IMR-90 (cell line): ENCODE data around the gene ARTN. TPM values are rescaled to one million over a fixed set of nuclear protein-coding genes. Genes with fewer than 3 reads are reported as not detected.

Source experiments
- ATAC-seq: fragments of 200-7000 bp; cut with Tn5 transposase; 2 replicates; pipeline ENCODE4 v1.9.1; 2020; ENCODE audit warnings: low read depth, mild to moderate bottlenecking, moderate library complexity
- BruUV-seq: library from RNA; stranded (reverse); fragments of 400-500 nt; replicated peaks from 2 replicates; lab custom pipeline; 2021; lab: Mats Ljungman, UMichigan
- CTCF ChIA-PET: fragments of 300-600 bp; formaldehyde crosslinking; extraction: SDS; loops from one replicate; lab custom pipeline; 2021; ENCODE audit warnings: antibody characterized with exemption; lab: Yijun Ruan, JAX
- POLR2A ChIA-PET: fragments of 300-600 bp; sonication (Branson Sonifier 250); formaldehyde crosslinking; loops from one replicate; lab custom pipeline; 2022; ENCODE audit warnings: antibody characterized with exemption; ENCODE audit not compliant: unreplicated experiment; lab: Charles Lee
- DNase-seq: peaks from one replicate; pipeline ENCODE4 v3.0.0; 2013
- H2AFZ ChIP-seq: replicated peaks from 2 replicates; pipeline ENCODE3; 2013; ENCODE audit warnings: low read length, mild to moderate bottlenecking; ENCODE audit not compliant: poor library complexity
- H2AK5ac ChIP-seq: 2 replicates; pipeline ENCODE4 v1.6.1; 2013; ENCODE audit warnings: low read depth, low read length, inconsistent platforms
- H2AK9ac ChIP-seq: replicated peaks from 2 replicates; pipeline ENCODE3; 2013; ENCODE audit warnings: mild to moderate bottlenecking, low read depth, low read length, moderate library complexity; ENCODE audit not compliant: poor library complexity
- H2BK120ac ChIP-seq: 2 replicates; pipeline ENCODE4 v1.6.1; 2013; ENCODE audit warnings: low read depth, low read length, inconsistent platforms
- H2BK15ac ChIP-seq: 3 replicates; pipeline ENCODE4 v1.6.1; 2013; ENCODE audit warnings: low read depth, low read length, inconsistent platforms
- H2BK20ac ChIP-seq: 2 replicates; pipeline ENCODE4 v1.6.1; 2013; ENCODE audit warnings: low read depth, mild to moderate bottlenecking, inconsistent platforms, low read length, moderate library complexity
- H2BK5ac ChIP-seq: 2 replicates; pipeline ENCODE4 v1.6.1; 2013; ENCODE audit warnings: mild to moderate bottlenecking, low read depth, low read length, inconsistent platforms; ENCODE audit not compliant: poor library complexity, severe bottlenecking
- H3K14ac ChIP-seq: replicated peaks from 2 replicates; pipeline ENCODE4 v1.6.1; 2013; ENCODE audit warnings: low read depth, low read length, inconsistent platforms
- H3K18ac ChIP-seq: 2 replicates; pipeline ENCODE4 v1.6.1; 2013; ENCODE audit warnings: low read depth, low read length, control low read depth
- H3K23ac ChIP-seq: 2 replicates; pipeline ENCODE4 v1.6.1; 2013; ENCODE audit warnings: low read depth, low read length, inconsistent platforms
- H3K27ac ChIP-seq: 2 replicates; pipeline ENCODE4 v1.5.1; 2013; ENCODE audit warnings: mild to moderate bottlenecking, control low read depth, low read length; ENCODE audit not compliant: insufficient read depth
- H3K27me3 ChIP-seq: 2 replicates; pipeline ENCODE4 v1.6.1; 2013; ENCODE audit warnings: low read length; ENCODE audit not compliant: control insufficient read depth, insufficient read depth
- H3K36me3 ChIP-seq: 2 replicates; pipeline ENCODE4 v1.6.1; 2013; ENCODE audit warnings: low read length, mixed read lengths; ENCODE audit not compliant: control insufficient read depth, insufficient read depth
- H3K4ac ChIP-seq: 2 replicates; pipeline ENCODE4 v1.6.1; 2013; ENCODE audit warnings: low read depth, low read length, inconsistent platforms
- H3K4me1 ChIP-seq: 2 replicates; pipeline ENCODE4 v1.6.1; 2013; ENCODE audit warnings: low read length, mixed read lengths; ENCODE audit not compliant: control insufficient read depth, insufficient read depth
- H3K4me2 ChIP-seq: 2 replicates; pipeline ENCODE4 v1.6.1; 2013; ENCODE audit warnings: low read depth, mild to moderate bottlenecking, control low read depth, low read length, moderate library complexity
- H3K4me3 ChIP-seq: 2 replicates; pipeline ENCODE4 v1.5.1; 2013; ENCODE audit warnings: low read depth, mild to moderate bottlenecking, control low read depth, low read length, moderate library complexity; ENCODE audit not compliant: insufficient read depth
- H3K56ac ChIP-seq: 2 replicates; pipeline ENCODE4 v1.6.1; 2013; ENCODE audit warnings: low read length, inconsistent platforms; ENCODE audit not compliant: insufficient read depth; ENCODE audit errors: extremely low read depth
- H3K79me1 ChIP-seq, 2 experiments: 2 replicates each; pipeline ENCODE4 v1.6.1; 2013; ENCODE audit warnings: low read length in 2 of 2, inconsistent platforms in 1 of 2, low read depth in 1 of 2
- H3K9ac ChIP-seq: 2 replicates; pipeline ENCODE4 v1.6.1; 2013; ENCODE audit warnings: low read depth, low read length, control low read depth
- H3K9me1 ChIP-seq: 2 replicates; pipeline ENCODE4 v1.6.1; 2013; ENCODE audit warnings: low read length, inconsistent platforms; ENCODE audit not compliant: insufficient read depth
- H3K9me3 ChIP-seq: 2 replicates; pipeline ENCODE4 v1.6.1; 2013; ENCODE audit warnings: low read length; ENCODE audit not compliant: control insufficient read depth, insufficient read depth
- H4K20me1 ChIP-seq: 2 replicates; pipeline ENCODE4 v1.6.1; 2013; ENCODE audit warnings: low read length, inconsistent platforms; ENCODE audit not compliant: insufficient read depth
- H4K5ac ChIP-seq: 2 replicates; pipeline ENCODE4 v1.6.1; 2013; ENCODE audit warnings: mild to moderate bottlenecking, low read depth, low read length, control low read depth
- H4K8ac ChIP-seq, 2 experiments: 2 replicates each; pipeline ENCODE4 v1.6.1; 2013; ENCODE audit warnings: low read depth in 2 of 2, low read length in 2 of 2, control low read depth in 1 of 2, inconsistent platforms in 1 of 2
- H4K91ac ChIP-seq: 2 replicates; pipeline ENCODE4 v1.6.1; 2013; ENCODE audit warnings: low read depth, low read length, inconsistent platforms; ENCODE audit not compliant: insufficient read depth
- BHLHE40 ChIP-seq: fragments of 150-350 bp; IDR thresholded peaks from 2 replicates; pipeline ENCODE4 v1.6.1; 2016; ENCODE audit warnings: mild to moderate bottlenecking, low read depth, low read length
- CEBPB ChIP-seq: IDR thresholded peaks from 2 replicates; pipeline ENCODE4 v1.6.1; 2012; ENCODE audit warnings: low read depth, low read length, improper control_type of control experiment
- CHD1 ChIP-seq: IDR thresholded peaks from 2 replicates; pipeline ENCODE4 v1.6.1; 2012; ENCODE audit warnings: low read depth, low read length, improper control_type of control experiment
- CTCF ChIP-seq: conservative IDR thresholded peaks from 2 replicates; pipeline ENCODE4 v1.5.1; 2012; ENCODE audit warnings: mild to moderate bottlenecking, low read depth, low read length, improper control_type of control experiment
- ELK1 ChIP-seq: fragments of 150-350 bp; IDR thresholded peaks from 2 replicates; pipeline ENCODE4 v1.6.1; 2016; ENCODE audit warnings: low read depth, mild to moderate bottlenecking, low read length, moderate library complexity, borderline replicate concordance
- FOS ChIP-seq: fragments of 150-350 bp; IDR thresholded peaks from 2 replicates; pipeline ENCODE4 v1.6.1; 2016; ENCODE audit warnings: low read depth, low read length
- MAFK ChIP-seq: IDR thresholded peaks from 2 replicates; pipeline ENCODE4 v1.6.1; 2012; ENCODE audit warnings: low read depth, low read length, improper control_type of control experiment
- MAZ ChIP-seq: IDR thresholded peaks from 2 replicates; pipeline ENCODE4 v1.6.1; 2012; ENCODE audit warnings: low read depth, mild to moderate bottlenecking, low read length, improper control_type of control experiment, moderate library complexity, borderline replicate concordance
- MXI1 ChIP-seq: IDR thresholded peaks from 2 replicates; pipeline ENCODE4 v1.6.1; 2012; ENCODE audit warnings: low read depth, mild to moderate bottlenecking, low read length, moderate library complexity, borderline replicate concordance
- NFE2L2 ChIP-seq: fragments of 150-350 bp; IDR thresholded peaks from 2 replicates; pipeline ENCODE4 v1.6.1; 2016; ENCODE audit warnings: low read depth, mild to moderate bottlenecking, low read length
- POLR2A ChIP-seq: IDR thresholded peaks from 2 replicates; pipeline ENCODE4 v1.6.1; 2012; ENCODE audit warnings: mild to moderate bottlenecking, low read depth, low read length
- RAD21 ChIP-seq: IDR thresholded peaks from 2 replicates; pipeline ENCODE4 v1.6.1; 2012; ENCODE audit warnings: low read length, improper control_type of control experiment
- RCOR1 ChIP-seq: IDR thresholded peaks from 2 replicates; pipeline ENCODE4 v1.6.1; 2012; ENCODE audit warnings: mild to moderate bottlenecking, low read length, improper control_type of control experiment; ENCODE audit not compliant: insufficient replicate concordance
- RFX5 ChIP-seq: IDR thresholded peaks from 2 replicates; pipeline ENCODE4 v1.8.0; 2012; ENCODE audit warnings: low read depth, mild to moderate bottlenecking, low read length, moderate library complexity
- SMC3 ChIP-seq: fragments of 150-350 bp; IDR thresholded peaks from 2 replicates; pipeline ENCODE4 v1.6.1; 2016; ENCODE audit warnings: low read depth, mild to moderate bottlenecking, antibody characterized with exemption, low read length, moderate library complexity
- USF2 ChIP-seq: fragments of 150-350 bp; IDR thresholded peaks from 2 replicates; pipeline ENCODE4 v1.6.1; 2017; ENCODE audit warnings: mild to moderate bottlenecking, antibody characterized with exemption, low read length, low read depth
- WGBS, 2 experiments: methylation state at CpG; one replicate each; pipeline versions ENCODE4 v1.1.5 to v1.1.7; 2013; ENCODE audit warnings: missing lambda C conversion rate in 2 of 2; ENCODE audit not compliant: insufficient read length in 1 of 2; ENCODE audit errors: extremely low coverage in 2 of 2; 5-methylcytosine and 5-hydroxymethylcytosine counted together
- dilution Hi-C: fragments of 300-500 bp; cut with HindIII; formaldehyde crosslinking; loops from one replicate; pipeline ENCODE4 v1.14.3; 2018; ENCODE audit warnings: low sequenced_read_pairs; ENCODE audit not compliant: unreplicated experiment
- in situ Hi-C: fragments of 300-500 bp; cut with MboI; formaldehyde crosslinking; loops from 3 replicates; pipeline ENCODE4 v1.14.3; 2019; ENCODE audit warnings: low sequenced_read_pairs, inconsistent platforms, mixed read lengths
- intact Hi-C: fragments of 100-400 bp; cut with micrococcal nuclease; formaldehyde crosslinking; loops from 2 replicates; pipeline ENCODE4 v1.10.0; 2022
- polyA plus RNA-seq, 3 experiments: library from polyadenylated mRNA; depleted of rRNA; stranded (reverse); fragments of >200 nt; gene quantifications; 2 replicates each; pipeline ENCODE4 v1.2.3, GENCODE V29; 2012; ENCODE audit warnings: low replicate concordance in 1 of 3
- total RNA-seq: library from RNA; depleted of rRNA; stranded (reverse); fragments of >200 nt; gene quantifications from 2 replicates; pipeline ENCODE4 v1.2.3, GENCODE V29; 2012

Gene ARTN
- total and polyA plus RNA-seq, 2 of the 4 experiments (the other 2 are of a cell fraction): 0.29 TPM; not detected in 1

GRCh38 chr1:43952731-43953346 lies 19.2 kb downstream of the ARTN start:
- H3K79me1 ChIP-seq: peaks cover 29 to 43% of the 10 kb centered on the region in 2 experiments
- peaks cover 14% of the 10 kb centered on the region for H3K36me3 ChIP-seq
- H3K23ac ChIP-seq: no peak overlapping the region
- no TSS peak for BruUV-seq
- H2AK9ac ChIP-seq: no peak overlapping the region
- no peak overlapping the region for H2AFZ ChIP-seq
- H2BK15ac ChIP-seq: no peak overlapping the region
- no peak overlapping the region for H4K5ac ChIP-seq
- H3K4ac ChIP-seq: no peak overlapping the region
- POLR2A ChIA-PET: no interaction called here
- no peak for DNase-seq
- H3K9ac ChIP-seq: no peak overlapping the region
- no peak for TF ChIP-seq USF2
- TF ChIP-seq CTCF: no peak
- no peak for TF ChIP-seq BHLHE40
- TF ChIP-seq RAD21: no peak
- no peak for TF ChIP-seq MAZ
- no peak for TF ChIP-seq POLR2A
- TF ChIP-seq NFE2L2: no peak
- TF ChIP-seq MAFK: no peak
- no peak for TF ChIP-seq SMC3
- TF ChIP-seq RCOR1: no peak
- TF ChIP-seq MXI1: no peak
- TF ChIP-seq ELK1: no peak
- TF ChIP-seq CEBPB: no peak
- no peak for TF ChIP-seq CHD1
- TF ChIP-seq RFX5: no peak
- no peak for TF ChIP-seq FOS
- intact Hi-C loops: no loop called here
- H2AK5ac ChIP-seq: no peak overlapping the region
- no peak overlapping the region for H4K8ac ChIP-seq
- H3K4me1 ChIP-seq: peaks cover 5% of the 10 kb centered on the region
- no peak overlapping the region for H2BK20ac ChIP-seq
- H4K91ac ChIP-seq: no peak overlapping the region
- no peak overlapping the region for H3K18ac ChIP-seq
- in situ Hi-C loops: loop anchor here (25.0 kb wide), 1 partner anchor 416 kb away; the partner anchor contains the start of gene PTPRF
- no peak overlapping the region for H3K4me2 ChIP-seq
- no peak overlapping the region for H2BK5ac ChIP-seq
- no peak overlapping the region for H3K4me3 ChIP-seq
- H3K27ac ChIP-seq: no peak overlapping the region
- dilution Hi-C loops: no loop called here
- no peak overlapping the region for H3K14ac ChIP-seq
- H3K27me3 ChIP-seq: no peaks in the 10 kb centered on the region
- H2BK120ac ChIP-seq: no peak overlapping the region
- peaks cover 12% of the 10 kb centered on the region; the same call in 1 of the 2 replicates for H3K9me1 ChIP-seq
- no peak overlapping the region for H3K56ac ChIP-seq
- CTCF ChIA-PET: no interaction called here
- H3K9me3 ChIP-seq: no peaks in the 10 kb centered on the region
- peaks cover 21% of the 10 kb centered on the region for H4K20me1 ChIP-seq
- WGBS, 2 experiments: 56 to 100% methylated on average over 1 to 3 of the region's 8 CpGs
- ATAC-seq: no peak
